DMS153 (cell line): ENCODE results near the gene LBH.

Source experiments
- DNase-seq: peaks from one replicate; lab custom pipeline; 2025; lab: John Stamatoyannopoulos, UW

Gene LBH

GRCh38 chr2:30235859-30236535, 4.7 kb downstream of the LBH start:
- no peak for DNase-seq

DNA sequence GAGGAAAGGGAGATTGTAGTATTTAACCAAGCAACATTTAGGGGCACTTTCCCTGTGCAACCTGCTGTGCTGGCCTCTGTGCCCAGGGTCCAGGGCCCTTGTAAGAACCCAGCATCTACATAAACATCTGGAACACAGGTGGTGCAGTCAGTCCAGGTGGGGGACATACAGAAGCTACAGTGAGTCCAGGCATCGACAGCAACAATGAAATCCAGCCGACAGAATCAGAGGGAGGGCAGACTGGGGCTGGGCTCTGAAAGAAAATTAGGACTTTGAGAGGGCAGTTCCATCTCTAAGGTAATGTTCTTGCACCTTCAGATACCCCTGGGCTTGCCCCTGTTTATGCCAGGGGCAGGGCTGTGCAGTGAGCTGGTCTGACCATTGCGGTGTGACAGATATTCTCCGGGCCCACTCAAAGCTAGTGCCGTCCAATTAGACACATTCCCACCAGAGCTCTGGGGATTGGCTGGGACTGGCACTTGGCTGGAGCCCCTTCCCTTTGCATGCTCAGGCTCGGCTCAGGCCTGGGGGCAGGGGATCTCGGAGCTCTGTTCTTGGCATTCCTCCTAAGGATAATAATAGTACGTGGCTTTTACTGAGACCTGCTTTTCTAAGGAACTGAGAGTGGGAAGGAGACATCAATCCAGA, 5.4 kb downstream of the LBH start:
- DNase-seq, result no peak

DNA sequence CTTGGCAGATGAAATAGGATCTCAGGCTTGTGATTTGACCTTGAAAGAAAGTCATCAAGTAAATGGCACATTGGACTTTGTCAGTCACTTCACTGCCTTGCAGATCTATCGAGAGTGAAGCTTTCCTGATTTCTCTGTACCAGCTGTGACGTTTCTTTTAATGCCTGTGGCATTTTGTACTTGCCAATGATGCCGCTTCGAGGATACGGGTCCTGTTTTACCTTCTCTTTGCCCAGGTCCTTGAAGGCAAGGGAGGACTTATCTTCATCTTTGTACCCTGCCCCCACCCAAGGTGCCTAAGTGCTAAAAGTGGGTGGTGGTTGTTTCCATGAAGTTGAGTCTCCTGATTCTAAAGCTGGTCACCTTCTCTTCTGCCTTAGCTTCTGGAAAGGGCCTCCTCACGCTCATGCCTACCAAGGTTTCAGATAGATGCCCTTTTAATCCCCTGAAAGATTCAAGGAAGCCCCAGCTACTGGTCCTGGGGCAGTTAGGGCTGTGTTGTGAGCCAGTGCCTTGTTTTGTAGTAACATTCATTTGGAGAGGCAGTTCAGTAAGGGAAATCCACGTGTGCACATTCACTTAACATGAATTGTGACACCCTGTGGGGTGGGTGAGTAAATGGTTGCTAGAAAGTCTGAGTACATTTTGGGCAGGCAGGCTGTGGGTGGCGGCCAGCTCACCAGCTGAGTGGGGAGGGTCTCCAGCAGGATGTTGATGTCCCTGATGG, 6.1 kb downstream of the LBH start:
- DNase-seq, result no peak

DNA sequence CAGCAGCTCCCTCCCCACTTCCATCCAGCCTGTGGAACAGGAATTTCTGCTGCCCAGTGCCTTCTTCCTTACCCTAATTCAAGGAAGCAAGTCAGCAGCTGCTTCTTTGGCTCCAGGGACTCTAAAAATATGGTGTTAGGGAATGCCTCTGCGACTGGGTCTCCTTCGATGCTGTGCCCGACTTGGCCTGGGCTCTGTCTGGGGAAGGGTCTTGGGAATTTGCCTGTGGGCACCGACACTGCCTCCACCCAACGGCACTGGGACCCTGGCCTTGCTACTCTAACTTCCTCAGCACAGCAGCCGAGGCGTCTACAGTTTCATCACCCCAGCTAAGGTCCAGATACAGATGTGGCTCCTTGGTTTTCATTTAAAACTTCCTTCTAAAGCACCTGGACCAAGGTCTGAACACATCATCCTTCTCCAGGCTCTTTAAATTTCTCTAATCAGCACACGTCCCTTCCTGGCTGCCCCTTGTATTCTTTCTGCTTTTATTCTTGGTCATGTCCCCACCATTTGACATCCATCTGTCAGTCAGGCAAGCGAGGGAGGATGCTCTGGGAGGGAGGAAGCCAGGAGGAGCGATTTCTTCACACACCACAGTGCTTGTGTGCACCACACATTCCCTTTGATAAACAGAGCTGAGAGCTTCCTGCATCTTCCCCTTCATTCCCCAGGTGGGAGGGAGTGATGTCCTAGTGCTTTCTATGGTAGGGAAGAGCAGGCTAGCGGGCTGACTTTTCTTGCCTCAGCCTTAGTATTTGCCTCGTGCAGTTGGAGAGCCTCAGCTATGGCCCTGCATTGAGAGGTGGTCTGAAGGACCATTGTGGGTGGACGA, 6.8 kb downstream of the LBH start:
- DNase-seq, result no peak

- no peak for DNase-seq
Observed at GRCh38 chr2:30239308-30239985, 8.1 kb downstream of the LBH start.

GRCh38 chr2:30239986-30240752, 8.8 kb downstream of the LBH start:
- no peak for DNase-seq

DNA sequence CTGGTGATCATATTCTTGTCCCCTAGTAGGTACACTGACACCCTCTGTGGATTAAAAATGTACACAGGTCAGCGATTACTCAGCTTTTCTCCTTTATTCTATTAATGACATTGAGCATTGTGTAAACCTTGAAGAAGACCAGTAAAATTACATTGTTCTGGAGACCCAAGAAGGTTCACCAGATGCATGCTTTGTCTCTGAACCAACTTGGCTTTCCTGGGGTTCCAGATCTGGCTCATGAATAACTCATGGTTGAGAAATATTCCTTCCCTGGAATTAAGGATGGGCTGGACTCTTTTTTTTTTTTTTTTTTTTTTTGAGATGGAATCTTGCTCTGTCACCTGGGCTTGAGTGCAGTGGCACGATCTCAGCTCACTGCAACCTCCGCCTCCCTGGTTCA, 11.9 kb downstream of the LBH start:
- DNase-seq, result no peak

DNA sequence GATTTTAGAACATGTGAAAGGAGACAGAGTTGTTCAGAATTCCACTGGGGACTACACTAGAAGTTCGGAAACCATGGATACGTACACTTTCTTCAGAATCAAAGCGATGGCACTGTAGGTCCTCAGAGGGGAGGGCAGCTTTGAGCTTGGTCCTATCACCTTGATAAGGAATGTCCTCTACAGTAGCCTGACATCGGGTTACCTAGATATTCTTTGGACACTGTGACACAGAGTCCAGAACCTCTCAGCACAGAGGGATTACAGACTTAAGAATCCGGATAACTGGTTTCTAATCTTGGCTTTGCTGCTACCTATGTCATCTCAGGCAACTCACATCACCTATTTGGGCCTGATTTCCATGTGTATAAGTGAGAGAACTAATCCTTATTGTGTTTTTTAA, 14.0 kb downstream of the LBH start:
- no peak for DNase-seq

- no peak for DNase-seq
Observed at GRCh38 chr2:30248791-30249190, 17.5 kb downstream of the LBH start.

GRCh38 chr2:30249354-30249753, 18.0 kb downstream of the LBH start:
- DNase-seq, result no peak

GRCh38 chr2:30250421-30250820, 19.1 kb downstream of the LBH start:
- no peak for DNase-seq

- DNase-seq, result no peak
Observed at GRCh38 chr2:30252723-30253701, 21.7 kb downstream of the LBH start.

DNA sequence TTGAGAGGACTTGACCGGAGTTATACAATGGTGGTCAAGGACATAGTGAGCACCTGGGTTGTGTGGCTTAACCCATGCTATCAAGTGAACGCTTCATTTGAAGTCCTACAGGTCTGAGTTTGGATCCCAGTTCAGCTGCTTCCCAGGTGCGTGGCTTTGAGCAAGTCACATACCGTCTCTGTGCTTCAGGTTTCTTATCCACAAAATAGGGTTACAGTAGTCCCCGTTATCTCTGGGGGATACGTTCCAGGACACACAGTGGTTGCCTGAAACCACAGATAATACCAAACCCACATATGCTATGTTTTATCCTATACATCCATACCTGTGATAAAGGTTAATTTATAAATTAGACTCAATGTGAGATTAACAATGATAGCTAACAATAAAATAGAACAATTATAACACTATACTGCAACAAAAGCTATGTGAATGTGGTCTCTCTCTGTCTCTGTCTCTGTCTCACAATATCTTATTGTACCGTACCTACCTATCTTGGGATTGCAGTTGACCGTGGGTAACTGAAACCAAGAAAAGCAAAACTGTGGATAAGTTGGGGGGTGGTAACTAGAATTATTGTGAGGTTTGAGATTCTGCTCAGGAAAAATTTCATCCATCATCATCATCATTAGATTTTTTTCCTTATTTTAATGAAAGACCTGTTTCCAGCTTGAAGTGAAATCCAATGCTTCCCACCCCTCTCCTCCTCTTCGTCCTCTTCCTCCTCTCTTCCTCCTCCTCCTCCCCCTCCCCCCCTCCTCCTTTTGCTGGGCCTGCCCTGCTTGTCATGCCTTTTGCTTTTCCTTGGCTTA, 22.7 kb downstream of the LBH start:
- DNase-seq, result no peak

DNA sequence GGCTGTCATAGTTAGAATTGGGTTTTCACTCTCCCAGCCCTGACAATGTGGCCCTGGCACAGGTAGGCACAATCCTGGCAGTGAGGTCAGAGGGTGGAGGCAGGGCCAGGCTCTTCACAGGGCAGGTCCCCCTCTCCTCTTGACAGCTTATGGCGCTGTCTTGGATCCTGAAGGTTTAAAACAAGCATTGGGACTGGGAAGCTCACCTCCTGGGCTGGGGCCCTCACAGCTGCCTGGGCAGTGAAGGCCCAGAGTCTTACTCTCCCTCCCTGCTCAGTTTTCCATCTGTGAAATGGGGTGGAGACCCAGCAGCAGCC, 23.3 kb downstream of the LBH start:
- DNase-seq, result no peak

- DNase-seq, result no peak
Observed at GRCh38 chr2:30255026-30255425, 23.7 kb downstream of the LBH start.

DNA sequence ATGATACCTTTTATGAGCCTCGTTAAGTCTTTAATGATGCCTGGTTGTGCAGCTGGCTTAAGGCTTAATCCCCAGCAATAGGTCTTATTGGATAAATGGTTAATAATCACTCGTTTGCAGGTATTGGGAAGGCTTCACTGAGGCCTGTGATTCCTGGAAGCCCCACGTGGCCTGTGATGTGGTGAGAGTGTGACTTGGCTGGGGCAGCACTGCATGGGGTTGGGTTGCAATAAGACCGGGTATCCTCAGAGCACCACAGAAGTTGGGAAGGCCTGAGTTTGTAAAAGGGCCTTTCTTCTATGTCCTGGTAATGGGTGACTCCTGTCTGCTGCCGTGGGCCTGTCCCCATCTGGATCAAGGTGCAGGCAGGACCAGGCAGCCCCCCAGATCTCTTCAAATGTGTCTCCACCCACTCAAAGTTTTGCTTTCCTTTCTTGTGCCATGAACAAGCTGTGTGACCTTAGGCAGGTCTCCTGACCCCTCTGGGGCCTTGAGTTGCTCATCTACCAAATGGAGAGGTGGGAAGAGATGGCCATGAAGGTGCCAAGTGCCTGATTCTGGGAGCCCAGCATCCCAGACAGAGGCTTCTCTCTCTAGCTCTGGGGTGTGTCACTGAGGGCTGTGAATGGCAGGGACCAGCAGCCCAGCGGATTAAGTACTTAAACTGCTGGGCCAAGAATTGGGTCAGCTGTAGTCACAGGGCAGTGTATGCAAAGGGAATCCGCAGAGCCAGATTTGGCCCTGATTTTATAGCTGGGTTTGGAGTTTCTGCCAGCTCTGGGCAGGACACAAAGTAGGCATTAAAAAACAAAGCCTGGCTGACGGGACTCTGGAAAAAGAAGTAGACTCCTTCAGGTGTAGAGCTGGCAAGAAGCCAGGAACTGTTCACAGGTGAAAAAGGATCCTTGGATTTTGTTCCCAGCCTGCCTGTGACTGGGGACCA, 24.4 kb downstream of the LBH start:
- no peak for DNase-seq

- DNase-seq, result no peak
Observed at GRCh38 chr2:30257266-30258214, 26.2 kb downstream of the LBH start.
